Activated T-cell treated with anti-CD3 and anti-CD28 coated beads, Interleukin-2, amount 50 U/mL, for 72 hours (primary cell): Measurements from ENCODE around the gene TSPEAR. TPM values are rescaled to one million over a fixed set of nuclear protein-coding genes. Genes with fewer than 3 reads are reported as not detected.

Source experiments
- ATAC-seq, 2 donors: fragments of 150-1000 bp; cut with Tn5 transposase; replicated peaks in 1 of 2; 2 replicates each; pipeline ENCODE4 v1.10.0; 2021; ENCODE audit warnings: moderate library complexity in 2 of 2, mild to moderate bottlenecking in 1 of 2
- DNase-seq, 2 donors: peaks; one replicate each; pipeline ENCODE4 v3.0.0; 2021 to 2022; ENCODE audit warnings: mixed read lengths in 1 of 2
- H3K27ac Mint-ChIP-seq: one replicate; pipeline ENCODE4 v1.8.0; 2022; ENCODE audit warnings: mild to moderate bottlenecking, moderate library complexity, mixed read lengths
- H3K27me3 Mint-ChIP-seq: one replicate; pipeline ENCODE4 v1.8.0; 2022; ENCODE audit warnings: low read depth, mixed read lengths
- H3K36me3 Mint-ChIP-seq, 2 donors: one replicate each; pipeline ENCODE4 v1.8.0; 2022; ENCODE audit warnings: mixed read lengths in 2 of 2, mild to moderate bottlenecking in 1 of 2; ENCODE audit not compliant: insufficient read depth in 2 of 2
- H3K4me1 Mint-ChIP-seq: one replicate; pipeline ENCODE4 v1.8.0; 2022; ENCODE audit warnings: low read depth, mixed read lengths
- H3K4me3 Mint-ChIP-seq, 2 donors: one replicate each; pipeline ENCODE4 v1.8.0; 2022; ENCODE audit warnings: mild to moderate bottlenecking in 2 of 2, mixed read lengths in 2 of 2, moderate library complexity in 2 of 2
- H3K9me3 Mint-ChIP-seq, 2 donors: one replicate each; pipeline ENCODE4 v1.8.0; 2022; ENCODE audit warnings: mixed read lengths in 2 of 2
- total RNA-seq, 2 donors: library from RNA; stranded (reverse); gene quantifications; one replicate each; pipeline ENCODE4 v1.2.3, GENCODE V29; 2022

The TSPEAR gene
- total RNA-seq, 2 donors from 2014 or later: not detected

GRCh38 chr21:44531606-44532564 is 179.5 kb downstream of the TSPEAR start:
- no peaks in the 10 kb centered on the region for H3K9me3 Mint-ChIP-seq
- no peak overlapping the region for H3K27ac Mint-ChIP-seq
- H3K36me3 Mint-ChIP-seq: no peaks in the 10 kb centered on the region
- ATAC-seq: no peak
- no peaks in the 10 kb centered on the region for H3K27me3 Mint-ChIP-seq
- H3K4me1 Mint-ChIP-seq: no peaks in the 10 kb centered on the region
- H3K4me3 Mint-ChIP-seq: no peak overlapping the region
- DNase-seq: no peak

- ATAC-seq (no peak), DNase-seq (no peak)
- Mint-ChIP-seq H3K4me1 (no peaks in the 10 kb centered on the region), H3K4me3 (no peak overlapping the region), H3K9me3 (no peaks in the 10 kb centered on the region), H3K36me3 (no peaks in the 10 kb centered on the region), H3K27me3 (no peaks in the 10 kb centered on the region), H3K27ac (no peak overlapping the region)
Observed at GRCh38 chr21:44530903-44531605, 180.3 kb downstream of the TSPEAR start.

GRCh38 chr21:44530221-44530902 is 181.0 kb downstream of the TSPEAR start:
- no peak for ATAC-seq
- Mint-ChIP-seq H3K9me3 (no peaks in the 10 kb centered on the region), H3K27me3 (no peaks in the 10 kb centered on the region), H3K36me3 (no peaks in the 10 kb centered on the region), H3K4me3 (no peak overlapping the region), H3K27ac (peak overlapping the region; percentile 7), H3K4me1 (no peaks in the 10 kb centered on the region)
- DNase-seq: no peak

GRCh38 chr21:44529503-44530125 is 181.8 kb downstream of the TSPEAR start:
- Mint-ChIP-seq H3K4me3 (no peak overlapping the region), H3K4me1 (no peaks in the 10 kb centered on the region), H3K36me3 (no peaks in the 10 kb centered on the region), H3K9me3 (no peaks in the 10 kb centered on the region), H3K27ac (peak overlapping the region; percentile 7), H3K27me3 (no peaks in the 10 kb centered on the region)
- DNase-seq: no peak
- ATAC-seq: no peak

- no peaks in the 10 kb centered on the region for H3K27me3 Mint-ChIP-seq
- H3K27ac Mint-ChIP-seq: no peak overlapping the region
- ATAC-seq: no peak
- no peak for DNase-seq
- H3K4me3 Mint-ChIP-seq: no peak overlapping the region
- no peaks in the 10 kb centered on the region for H3K9me3 Mint-ChIP-seq
- no peaks in the 10 kb centered on the region for H3K36me3 Mint-ChIP-seq
- H3K4me1 Mint-ChIP-seq: no peaks in the 10 kb centered on the region
Observed at GRCh38 chr21:44529011-44529421, 182.4 kb downstream of the TSPEAR start.

- ATAC-seq (no peak), DNase-seq (no peak)
- Mint-ChIP-seq H3K27me3 (no peaks in the 10 kb centered on the region), H3K4me1 (no peaks in the 10 kb centered on the region), H3K27ac (no peak overlapping the region), H3K36me3 (no peaks in the 10 kb centered on the region), H3K9me3 (no peaks in the 10 kb centered on the region), H3K4me3 (no peak overlapping the region)
Observed at GRCh38 chr21:44528634-44528995, 182.8 kb downstream of the TSPEAR start.

- no peak overlapping the region for H3K27ac Mint-ChIP-seq
- no peak overlapping the region for H3K4me3 Mint-ChIP-seq
- no peaks in the 10 kb centered on the region for H3K4me1 Mint-ChIP-seq
- no peaks in the 10 kb centered on the region for H3K9me3 Mint-ChIP-seq
- no peaks in the 10 kb centered on the region for H3K36me3 Mint-ChIP-seq
- ATAC-seq: no peak
- no peak for DNase-seq
- H3K27me3 Mint-ChIP-seq: no peaks in the 10 kb centered on the region
Observed at GRCh38 chr21:44527983-44528633, 183.3 kb downstream of the TSPEAR start.

GRCh38 chr21:44527156-44527982 is 184.0 kb downstream of the TSPEAR start:
- Mint-ChIP-seq H3K27ac (no peak overlapping the region), H3K36me3 (no peaks in the 10 kb centered on the region), H3K9me3 (no peaks in the 10 kb centered on the region), H3K27me3 (no peaks in the 10 kb centered on the region), H3K4me1 (no peaks in the 10 kb centered on the region), H3K4me3 (no peak overlapping the region)
- DNase-seq (no peak), ATAC-seq (no peak)

GRCh38 chr21:44526096-44526997 is 185.0 kb downstream of the TSPEAR start:
- Mint-ChIP-seq H3K27ac (no peak overlapping the region), H3K4me3 (no peak overlapping the region), H3K36me3 (no peaks in the 10 kb centered on the region), H3K4me1 (no peaks in the 10 kb centered on the region), H3K27me3 (no peaks in the 10 kb centered on the region), H3K9me3 (no peaks in the 10 kb centered on the region)
- DNase-seq (no peak), ATAC-seq (no peak)

GRCh38 chr21:44525391-44526095 is 185.8 kb downstream of the TSPEAR start:
- Mint-ChIP-seq H3K27ac (no peak overlapping the region), H3K9me3 (no peaks in the 10 kb centered on the region), H3K27me3 (no peaks in the 10 kb centered on the region), H3K36me3 (no peaks in the 10 kb centered on the region), H3K4me3 (no peak overlapping the region), H3K4me1 (no peaks in the 10 kb centered on the region)
- DNase-seq (no peak), ATAC-seq (no peak)
